Measurements from ENCODE around the gene HIVEP2.

- no peak for TF ChIP-seq EP300 (IDR thresholded peaks at IDR 0.05)
- no peak for TF ChIP-seq CTCF (IDR thresholded peaks at IDR 0.05)
Observed at GRCh38 chr6:142714951-142715785, 229.8 kb downstream of the HIVEP2 start.

Data from stomach (tissue), 4 donors.